Activated CD4-positive, alpha-beta T cell treated with anti-CD3 and anti-CD28 coated beads for 4 hours (primary cell): ENCODE measurements around the gene CD27.
"Not testable (repeated sequence)": the region's sequence is repeated elsewhere in the genome, so short reads cannot be mapped to it uniquely, and the experiment has no call there.

Source experiments
- DNase-seq, 2 donors: peaks; one replicate each; pipeline ENCODE4 v3.0.0-alpha.2; 2020

The CD27 gene

GRCh38 chr12:6461401-6462233, 16.9 kb downstream of the CD27 start:
- peak; percentile 68 to 79 for DNase-seq

DNA sequence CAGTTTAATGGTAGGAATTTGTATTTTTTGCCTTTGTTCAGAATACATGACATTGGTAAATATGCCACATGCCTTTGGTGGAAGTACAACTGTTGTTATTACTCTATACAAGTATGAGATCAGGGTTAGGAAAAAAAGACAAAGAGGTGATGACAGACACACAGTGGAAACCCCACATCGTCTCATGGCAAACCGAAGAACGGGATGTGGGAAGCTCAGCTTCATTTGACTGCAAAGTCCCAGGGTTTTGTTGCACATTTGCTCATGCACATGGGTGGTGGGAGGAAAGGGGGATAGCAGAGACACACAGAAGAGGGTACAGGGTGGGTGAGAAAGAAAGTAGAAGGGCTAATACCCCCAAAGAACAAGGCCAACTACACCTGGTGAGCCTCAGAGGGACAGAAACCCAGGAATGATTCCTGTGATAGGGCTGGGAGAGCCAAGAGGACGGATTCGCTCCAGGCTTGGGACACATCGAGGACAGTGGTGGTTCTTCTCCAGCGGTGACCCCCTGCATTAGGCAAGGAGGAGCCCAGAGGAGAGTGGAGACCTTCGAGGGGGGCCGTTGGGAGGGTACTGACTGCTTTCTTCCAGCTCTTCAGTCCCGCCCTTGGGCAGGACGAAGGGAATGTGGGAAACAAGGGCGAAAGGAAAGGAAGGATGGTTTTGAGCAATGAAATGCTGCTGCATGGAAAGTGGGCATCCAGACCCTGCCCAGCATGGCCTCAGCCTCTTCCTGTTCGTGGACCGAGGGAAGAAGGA, 17.7 kb downstream of the CD27 start:
- DNase-seq: peak in 1 of 2 donors; percentile 46

- DNase-seq: no peak
Observed at GRCh38 chr12:6463216-6463615, 18.5 kb downstream of the CD27 start.

DNA sequence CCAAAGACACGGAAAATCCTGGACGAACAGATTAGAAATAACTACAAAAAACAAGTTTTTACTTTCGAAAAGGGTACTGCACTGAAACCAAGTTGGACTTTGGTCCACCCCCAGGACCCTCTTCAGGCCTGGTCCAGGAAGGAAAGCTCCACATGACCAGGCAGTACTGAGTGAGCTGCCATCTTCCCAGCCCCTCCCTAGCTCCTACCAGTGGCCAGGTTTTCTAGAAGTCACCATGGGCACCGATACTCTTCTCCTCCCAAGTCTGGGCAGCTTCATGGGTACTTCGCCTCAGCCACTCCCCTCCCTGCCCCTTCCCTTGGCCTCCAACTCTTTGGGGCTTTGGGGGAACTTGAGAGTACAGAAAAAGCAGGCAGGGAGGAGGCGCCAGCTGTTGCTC, 19.1 kb downstream of the CD27 start:
- DNase-seq: no peak

DNA sequence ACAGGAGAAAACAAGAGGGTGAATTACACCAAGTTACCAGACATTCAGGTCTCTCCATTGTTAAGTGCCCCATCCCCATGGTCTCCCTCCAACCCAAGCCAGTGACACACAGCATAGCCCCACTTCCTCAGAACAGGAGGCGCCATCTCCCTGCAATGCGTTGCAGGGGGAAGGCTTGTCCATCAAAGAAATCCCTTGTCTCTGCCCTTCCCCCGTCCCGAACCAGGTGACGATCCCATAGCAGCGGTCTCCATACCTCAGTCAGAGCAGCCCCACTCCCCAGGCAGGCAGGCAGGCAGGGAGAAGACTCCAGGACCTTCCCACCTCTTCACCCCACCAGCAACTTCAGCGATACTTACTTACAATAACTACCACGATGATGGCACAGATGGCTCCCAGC, 19.8 kb downstream of the CD27 start:
- no peak for DNase-seq

DNA sequence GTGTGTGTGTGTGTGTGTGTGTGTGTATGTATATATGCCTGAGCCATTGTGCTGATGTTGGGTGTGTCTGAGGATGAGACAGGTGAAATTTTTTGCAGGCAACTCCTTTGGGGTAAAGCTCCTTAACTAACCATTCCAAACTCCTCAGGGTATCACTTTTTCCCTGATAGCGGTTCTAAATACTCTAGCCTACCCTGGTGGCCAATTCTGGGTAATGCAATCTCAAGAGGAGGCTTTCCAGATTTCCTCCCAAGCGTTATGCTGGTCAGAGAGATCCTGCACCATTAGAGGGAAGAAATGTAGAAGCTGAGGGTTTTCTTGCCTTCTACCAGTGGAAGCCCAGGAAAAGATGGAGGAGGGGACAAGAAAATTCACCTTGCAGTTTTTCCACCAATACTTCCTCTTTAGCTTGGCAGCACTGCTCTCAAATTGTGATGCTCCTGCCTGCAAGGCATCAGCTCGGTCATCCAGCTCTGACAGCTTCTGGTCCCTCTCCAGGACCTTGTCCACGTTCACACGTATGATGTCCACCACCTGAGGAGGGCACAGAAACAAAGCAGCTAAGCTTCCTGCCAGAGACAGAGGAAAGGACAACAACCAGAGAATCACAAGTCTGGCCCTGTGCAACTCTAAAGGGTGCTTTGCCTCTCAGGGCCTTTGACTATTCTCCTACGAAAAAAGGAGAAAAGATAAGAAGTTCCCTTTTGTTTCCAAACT, 20.9 kb downstream of the CD27 start:
- DNase-seq: peak in 1 of 2 donors; percentile 61

GRCh38 chr12:6466184-6466573, 21.4 kb downstream of the CD27 start:
- DNase-seq: no peak

DNA sequence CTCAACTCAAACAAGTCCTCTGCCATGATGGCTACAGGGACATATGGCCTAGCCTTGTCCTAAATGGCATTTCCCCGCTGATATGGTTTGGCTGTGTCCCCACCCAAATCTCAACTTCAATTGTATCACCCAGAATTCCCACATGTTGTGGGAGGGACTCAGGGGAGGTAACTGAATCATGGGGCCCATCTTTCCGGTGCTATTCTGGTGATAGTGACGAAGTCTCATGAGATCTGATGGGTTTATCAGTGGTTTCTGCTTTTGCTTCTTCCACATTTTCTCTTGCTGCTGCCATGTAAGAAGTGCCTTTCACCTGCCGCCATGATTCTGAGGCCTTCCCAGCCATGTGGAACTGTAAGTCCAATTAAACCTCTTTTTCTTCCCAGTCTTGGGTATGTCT, 22.0 kb downstream of the CD27 start:
- DNase-seq: not testable (repeated sequence)

DNA sequence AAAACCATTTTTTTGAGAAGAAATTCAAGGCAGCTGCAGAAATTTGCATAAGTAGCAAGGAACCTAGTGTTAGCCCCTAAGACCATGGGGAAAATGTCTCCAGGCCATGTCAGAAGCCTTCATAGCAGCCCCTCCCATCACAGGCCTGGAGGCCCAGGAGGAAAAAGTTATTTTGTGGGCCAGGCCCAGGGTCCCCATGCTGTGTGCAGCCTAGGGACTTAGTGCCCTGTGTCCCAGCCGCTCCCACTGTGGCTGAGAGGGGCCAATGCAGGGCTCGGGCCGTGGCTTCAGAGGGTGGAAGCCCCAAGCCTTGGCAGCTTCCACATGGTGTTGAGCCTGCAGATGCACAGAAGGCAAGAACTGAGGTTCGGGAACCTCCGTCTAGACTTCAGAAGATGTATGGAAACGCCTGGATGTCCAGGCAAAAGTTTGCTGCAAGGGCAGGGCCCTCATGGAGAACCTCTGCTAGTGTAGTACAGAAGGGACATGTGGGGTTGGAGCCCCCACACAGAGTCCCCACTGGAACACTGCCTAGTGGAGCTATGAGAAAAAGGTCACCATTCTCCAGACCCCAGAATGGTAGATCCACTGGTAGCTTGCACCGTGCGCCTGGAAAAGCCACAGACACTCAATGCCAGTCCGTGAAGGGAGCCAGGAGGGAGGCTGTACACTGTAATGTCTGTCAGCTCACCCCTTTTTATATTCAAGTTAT, 23.0 kb downstream of the CD27 start:
- DNase-seq: not testable (repeated sequence)

GRCh38 chr12:6468283-6468575, 23.5 kb downstream of the CD27 start:
- DNase-seq: no peak

DNA sequence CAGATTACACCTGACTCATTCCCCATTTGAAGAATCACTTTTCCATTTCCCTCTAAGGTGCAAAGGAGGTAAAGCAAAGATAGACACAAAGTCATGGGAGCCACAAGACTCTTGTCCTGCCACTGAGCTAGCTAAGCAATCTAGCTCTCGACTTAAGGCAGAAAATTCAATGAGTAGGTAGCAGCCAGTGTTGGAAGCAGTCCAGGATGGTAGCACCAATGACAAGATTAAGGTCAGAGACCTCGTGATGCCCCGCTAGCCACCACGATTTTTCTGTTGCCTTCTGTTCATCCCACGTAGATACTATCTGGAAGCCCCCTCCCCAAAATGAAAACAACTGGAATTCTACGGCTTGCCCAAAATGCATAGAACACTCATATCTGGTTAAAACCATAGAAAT, 24.3 kb downstream of the CD27 start:
- DNase-seq: no peak

- no peak for DNase-seq
Observed at GRCh38 chr12:6469609-6470374, 25.0 kb downstream of the CD27 start.

- peak; percentile 96 to 97 for DNase-seq
Observed at GRCh38 chr12:6470375-6471163, 25.8 kb downstream of the CD27 start, which contains the start of gene VAMP1. TSS of gene VAMP1 (minus strand) at chr12:6470677. CDS start at chr12:6470531, 146 bp downstream.

GRCh38 chr12:6471989-6472360, 27.2 kb downstream of the CD27 start:
- no peak for DNase-seq

- no peak for DNase-seq
Observed at GRCh38 chr12:6472491-6472890, 27.7 kb downstream of the CD27 start.

DNA sequence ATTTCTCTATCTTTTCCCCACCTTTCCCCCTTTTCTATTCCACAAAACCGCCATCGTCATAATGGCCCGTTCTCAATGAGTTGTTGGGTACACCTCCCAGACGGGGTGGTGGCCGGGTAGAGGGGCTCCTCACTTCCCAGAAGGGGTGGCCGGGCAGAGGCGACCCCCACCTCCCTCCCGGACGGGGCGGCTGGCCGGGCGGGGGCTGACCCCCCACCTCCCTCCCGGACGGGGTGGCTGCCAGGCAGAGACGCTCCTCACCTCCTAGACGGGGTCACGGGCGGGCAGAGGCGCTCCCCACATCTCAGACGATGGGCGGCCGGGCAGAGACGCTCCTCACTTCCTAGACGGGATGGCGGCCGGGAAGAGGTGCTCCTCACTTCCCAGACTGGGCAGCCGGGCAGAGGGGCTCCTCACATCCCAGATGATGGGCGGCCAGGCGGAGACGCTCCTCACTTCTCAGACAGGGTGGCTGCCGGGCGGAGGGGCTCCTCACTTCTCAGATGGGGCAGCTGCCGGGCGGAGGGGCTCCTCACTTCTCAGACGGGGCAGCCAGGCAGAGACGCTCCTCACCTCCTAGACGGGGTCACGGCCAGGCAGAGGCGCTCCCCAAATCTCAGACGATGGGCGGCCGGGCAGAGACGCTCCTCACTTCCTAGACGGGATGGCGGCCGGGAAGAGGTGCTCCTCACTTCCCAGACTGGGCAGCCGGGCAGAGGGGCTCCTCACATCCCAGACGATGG, 30.6 kb downstream of the CD27 start:
- not testable (repeated sequence) for DNase-seq

- DNase-seq: no peak
Observed at GRCh38 chr12:6476489-6476888, 31.7 kb downstream of the CD27 start.

DNA sequence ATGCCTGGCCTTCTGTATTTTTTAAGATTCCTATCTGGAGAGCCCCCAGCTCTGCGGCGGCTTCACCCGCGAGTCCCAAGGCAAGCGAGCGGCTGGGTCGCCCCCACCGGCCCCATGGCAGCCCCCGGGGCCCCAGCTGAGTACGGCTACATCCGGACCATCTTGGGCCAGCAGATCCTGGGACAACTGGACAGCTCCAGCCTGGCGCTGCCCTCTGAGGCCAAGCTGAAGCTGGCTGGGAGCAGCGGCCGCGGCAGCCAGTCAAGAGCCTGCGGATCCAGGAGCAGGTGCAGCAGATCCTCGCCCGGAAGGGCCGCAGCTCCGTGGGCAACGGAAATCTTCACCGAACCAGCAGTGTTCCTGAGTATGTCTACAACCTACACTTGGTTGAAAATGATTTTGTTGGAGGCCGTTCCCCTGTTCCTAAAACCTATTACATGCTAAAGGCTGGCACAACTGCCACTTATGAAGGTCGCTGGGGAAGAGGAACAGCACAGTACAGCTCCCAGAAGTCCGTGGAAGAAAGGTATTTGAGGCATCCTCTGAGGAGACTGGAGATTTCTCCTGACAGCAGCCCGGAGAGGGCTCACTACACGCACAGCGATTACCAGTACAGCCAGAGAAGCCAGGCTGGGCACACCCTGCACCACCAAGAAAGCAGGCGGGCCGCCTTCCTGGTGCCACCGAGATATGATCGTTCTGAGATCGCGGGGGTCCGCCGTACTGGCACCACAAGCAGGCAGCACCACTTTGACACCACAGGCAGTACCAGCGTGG, 33.0 kb downstream of the CD27 start:
- not testable (repeated sequence) for DNase-seq

GRCh38 chr12:6478416-6478815, 33.7 kb downstream of the CD27 start:
- no peak for DNase-seq

DNA sequence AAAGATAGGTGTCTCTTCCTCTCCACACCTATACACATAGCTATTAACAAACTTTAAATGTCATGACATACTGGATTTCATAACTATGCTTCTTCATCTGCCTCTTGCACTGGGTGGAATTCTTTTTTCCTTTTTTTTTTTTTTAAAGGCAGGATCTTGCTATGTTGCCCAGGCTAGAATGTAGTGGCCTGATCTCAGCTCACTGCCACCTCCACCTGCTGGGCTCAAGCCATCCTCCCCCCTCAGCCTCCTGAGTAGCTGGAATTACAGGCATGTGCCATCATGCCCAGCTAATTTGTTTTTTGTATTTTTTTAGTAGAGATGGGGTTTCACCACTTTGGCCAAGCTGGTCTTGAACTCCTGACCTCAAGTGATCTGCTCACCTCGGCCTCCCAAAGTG, 43.5 kb downstream of the CD27 start:
- no peak for DNase-seq
